GM18508 (cell line): ENCODE data around the gene SYCP2L.
"Not testable (repeated sequence)": the region's sequence is repeated elsewhere in the genome, so short reads cannot be mapped to it uniquely, and the experiment has no call there.

Experiments used
- ATAC-seq: cut with Tn5 transposase; IDR thresholded peaks from one replicate; pipeline ENCODE4 v1.9.1; 2021; ENCODE audit warnings: moderate number of reproducible peaks; ENCODE audit not compliant: insufficient read depth, unreplicated experiment

Gene SYCP2L

DNA sequence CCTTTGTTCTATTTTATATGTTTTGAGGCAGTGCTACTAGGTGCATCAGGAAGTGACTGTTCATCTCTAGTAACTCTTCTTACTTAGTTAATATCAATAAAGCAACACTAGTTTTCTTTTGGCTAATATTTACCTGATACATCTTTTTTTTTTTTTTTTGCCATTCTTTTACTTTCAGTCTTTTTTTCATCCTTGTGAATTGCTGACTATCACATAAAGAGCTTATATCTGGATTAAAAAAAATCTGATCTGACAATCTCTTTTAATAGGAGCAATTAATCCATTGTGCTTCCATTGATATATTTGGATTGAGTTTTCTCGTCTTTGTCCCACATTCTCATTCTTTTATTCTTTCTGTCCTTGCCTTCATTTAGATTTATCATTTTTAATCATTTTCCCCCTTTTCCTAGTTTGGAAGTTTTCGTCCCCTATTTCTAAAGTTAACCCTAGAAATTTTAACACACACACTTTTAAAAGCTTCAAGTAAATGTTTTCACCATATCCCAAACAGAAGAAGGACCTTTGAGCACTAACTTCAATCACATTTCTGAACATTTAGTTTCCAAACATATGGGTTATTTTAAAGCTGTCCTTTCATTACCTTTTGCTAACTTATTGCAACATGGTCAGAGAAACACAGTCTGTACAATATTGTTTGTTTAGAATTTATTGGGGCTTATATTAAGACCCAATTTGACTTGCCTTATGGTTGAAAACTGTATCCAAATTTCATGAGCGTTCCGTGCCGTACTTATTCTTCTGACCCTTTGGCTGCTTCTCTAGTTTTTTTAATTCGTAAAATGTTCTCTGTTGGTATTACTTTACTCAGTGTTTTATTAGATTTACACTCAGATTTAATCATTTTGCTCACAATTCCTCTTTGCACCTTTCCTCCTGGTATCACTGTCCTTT is 63.0 kb downstream of the SYCP2L start:
- no peak for ATAC-seq

DNA sequence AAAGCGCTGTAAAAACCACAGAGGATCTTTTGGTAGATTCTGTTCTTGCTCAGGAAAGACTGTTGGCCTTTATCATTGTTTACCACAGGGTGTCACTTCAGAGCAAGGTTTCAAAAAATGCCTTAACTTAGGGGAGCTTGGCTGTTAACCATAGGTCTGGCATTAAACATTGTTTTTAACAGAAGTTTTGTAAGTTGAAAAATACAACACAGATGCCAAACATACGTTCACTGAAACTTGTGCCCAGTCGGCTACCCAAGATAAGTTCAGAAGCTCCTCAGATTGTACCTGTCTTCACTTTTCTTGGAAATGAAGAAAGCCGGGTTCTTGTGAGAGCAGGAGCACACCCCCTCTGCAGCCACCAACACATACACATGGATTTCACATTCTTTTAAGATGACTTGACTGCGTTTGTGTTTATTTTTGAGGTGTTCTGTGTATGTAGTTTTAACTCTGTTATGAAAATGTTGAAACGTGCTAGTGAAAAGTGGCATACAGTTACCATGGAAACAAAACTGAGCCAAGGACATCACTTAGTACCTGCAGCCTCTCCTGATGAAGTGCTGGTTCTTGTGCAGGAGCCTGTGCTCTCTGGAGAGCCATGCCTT is 64.9 kb downstream of the SYCP2L start:
- no peak for ATAC-seq

DNA sequence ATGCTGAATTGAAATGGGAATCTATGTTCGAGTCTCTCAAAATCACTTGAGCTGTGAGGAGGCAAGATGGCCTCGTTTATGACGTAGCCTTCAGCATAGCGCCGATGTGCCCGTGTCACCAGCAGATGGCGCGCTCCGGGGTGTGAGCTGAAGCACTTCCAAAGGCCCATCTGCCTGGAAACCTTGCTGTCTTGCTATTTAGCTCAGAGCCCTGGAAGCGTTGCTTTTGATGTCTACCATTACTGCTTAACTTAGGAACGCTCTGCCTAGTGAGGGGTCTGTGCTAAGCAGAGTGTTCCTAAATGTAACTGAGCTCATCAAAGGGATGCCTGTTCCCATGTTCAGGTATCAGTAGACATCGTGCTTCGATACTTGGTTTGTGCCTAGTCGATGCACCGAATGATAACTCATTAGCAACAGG is 67.7 kb downstream of the SYCP2L start:
- ATAC-seq: no peak

GRCh38 chr6:10956776-10957175 is 69.9 kb downstream of the SYCP2L start:
- ATAC-seq: no peak

GRCh38 chr6:10957414-10957886 is 70.6 kb downstream of the SYCP2L start:
- ATAC-seq: no peak

DNA sequence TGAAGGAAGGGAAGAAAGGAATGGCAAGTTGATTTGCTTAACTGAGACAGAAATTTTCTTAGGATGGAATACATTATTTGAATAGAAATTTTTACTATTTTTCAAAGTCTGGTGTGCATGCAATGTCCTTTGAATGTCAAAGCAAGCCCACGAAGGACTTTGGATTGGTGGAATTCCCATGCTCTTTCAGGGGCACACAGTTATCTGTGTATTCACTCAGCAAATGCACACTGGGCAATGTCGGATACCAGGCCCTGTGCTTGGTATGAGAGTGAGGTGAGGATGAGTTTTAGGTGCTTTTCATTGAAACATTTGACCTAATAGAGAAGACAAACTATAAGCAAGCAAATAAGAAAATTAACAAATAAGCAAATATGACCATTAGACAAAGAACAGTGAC is 73.3 kb downstream of the SYCP2L start:
- no peak for ATAC-seq

DNA sequence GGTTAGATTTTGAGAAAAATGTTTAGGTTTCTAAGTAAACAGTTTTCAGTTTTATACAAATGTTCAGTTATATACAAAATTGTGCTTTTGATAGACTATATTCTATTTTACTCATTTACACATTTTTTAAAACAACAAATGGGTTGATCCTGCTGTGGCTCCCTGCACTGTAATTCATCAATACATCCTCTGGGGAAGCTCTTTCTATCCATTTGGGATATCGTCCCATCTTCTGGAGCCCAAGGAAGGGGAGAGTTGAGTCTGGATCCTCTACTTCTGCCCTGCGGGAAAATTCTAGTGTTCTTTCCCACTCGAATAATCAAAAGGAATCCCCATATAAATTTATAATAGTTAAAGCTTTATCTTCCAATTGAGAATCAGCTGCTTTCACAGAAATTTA is 75.0 kb downstream of the SYCP2L start:
- ATAC-seq: no peak

GRCh38 chr6:10962673-10963072 is 75.8 kb downstream of the SYCP2L start:
- ATAC-seq: no peak

DNA sequence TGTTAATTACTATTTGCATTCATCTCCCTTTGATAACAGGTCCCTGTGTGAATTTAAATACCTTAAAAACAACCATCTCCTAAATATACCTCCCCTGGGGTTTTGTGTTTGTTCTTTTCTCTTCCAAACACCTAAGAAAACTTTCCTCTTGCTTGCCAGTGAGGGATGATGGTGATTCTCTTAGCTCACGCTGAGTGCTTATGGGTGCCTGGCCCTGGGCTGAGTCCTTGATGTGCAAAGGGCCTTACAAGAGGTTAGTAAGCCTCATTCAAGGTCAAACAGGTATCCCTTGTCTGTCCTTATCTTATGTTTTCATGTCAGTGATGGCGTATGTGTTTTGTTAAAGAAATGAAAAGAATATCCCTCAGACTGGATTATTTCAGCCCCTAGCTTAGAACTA is 76.3 kb downstream of the SYCP2L start:
- no peak for ATAC-seq

GRCh38 chr6:10964684-10965083 is 77.8 kb downstream of the SYCP2L start:
- peak; percentile 89 for ATAC-seq

DNA sequence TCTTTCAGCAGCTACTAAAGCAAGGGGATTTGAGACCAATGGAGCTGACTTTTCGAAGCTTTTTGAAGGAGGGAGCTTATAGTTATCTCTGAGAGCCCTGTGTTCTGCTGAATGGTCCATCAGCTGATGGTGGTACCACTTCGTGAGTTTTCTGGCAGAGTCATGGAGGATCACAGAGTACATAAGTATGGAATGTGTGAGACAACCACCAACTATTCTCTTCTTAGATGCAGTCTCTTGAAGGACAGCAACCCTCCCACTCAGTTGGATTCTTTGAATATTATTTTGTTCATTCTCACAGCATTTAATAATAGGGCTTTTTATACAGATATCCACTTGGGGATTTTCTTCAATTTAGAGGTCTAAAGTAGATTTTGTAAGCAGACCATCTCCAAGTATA is 81.9 kb downstream of the SYCP2L start:
- no peak for ATAC-seq

DNA sequence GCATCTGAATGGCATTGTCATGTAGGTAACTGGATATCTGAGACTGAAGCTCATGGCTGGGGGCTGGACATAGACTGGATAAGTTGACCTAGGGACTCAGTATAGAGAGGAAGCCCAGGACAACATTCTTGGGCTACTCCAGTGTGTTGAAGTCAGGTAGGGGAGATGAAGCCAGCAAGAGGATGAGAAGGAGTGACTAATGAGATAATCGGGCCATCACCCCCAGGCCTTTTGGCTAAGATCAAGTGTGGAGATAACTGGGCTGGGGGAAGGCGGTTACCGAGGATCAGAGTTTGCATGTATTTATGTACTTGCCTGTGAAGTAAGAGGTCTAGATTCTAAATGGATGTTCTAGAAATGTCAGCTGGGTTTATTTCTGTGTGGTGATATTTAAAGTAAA is 83.9 kb downstream of the SYCP2L start:
- ATAC-seq: no peak

GRCh38 chr6:10972196-10972595 is 85.3 kb downstream of the SYCP2L start:
- no peak for ATAC-seq

GRCh38 chr6:10976571-10976970 is 89.7 kb downstream of the SYCP2L start:
- no peak for ATAC-seq

GRCh38 chr6:10977231-10977968 is 90.5 kb downstream of the SYCP2L start:
- ATAC-seq: no peak

GRCh38 chr6:10979603-10980002 is 92.8 kb downstream of the SYCP2L start:
- no peak for ATAC-seq

DNA sequence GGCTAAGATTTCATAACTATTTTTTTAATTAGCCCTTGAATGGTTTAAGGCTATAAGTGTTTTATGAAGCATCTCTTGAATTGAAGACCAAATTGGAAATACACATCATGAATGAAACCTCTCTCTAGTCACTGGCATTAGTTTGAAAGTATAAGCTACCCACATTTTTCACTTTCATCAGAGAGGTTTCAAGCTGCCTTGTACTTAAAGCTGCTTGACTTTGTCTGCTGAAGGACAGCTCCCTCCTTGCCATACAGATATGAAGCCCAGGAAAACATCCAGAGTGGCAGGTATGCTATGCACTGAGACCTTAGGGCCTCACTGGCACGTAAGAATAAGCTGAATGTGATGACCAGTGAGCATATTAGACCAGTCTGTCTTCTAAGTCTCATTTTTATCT is 94.6 kb downstream of the SYCP2L start:
- no peak for ATAC-seq

DNA sequence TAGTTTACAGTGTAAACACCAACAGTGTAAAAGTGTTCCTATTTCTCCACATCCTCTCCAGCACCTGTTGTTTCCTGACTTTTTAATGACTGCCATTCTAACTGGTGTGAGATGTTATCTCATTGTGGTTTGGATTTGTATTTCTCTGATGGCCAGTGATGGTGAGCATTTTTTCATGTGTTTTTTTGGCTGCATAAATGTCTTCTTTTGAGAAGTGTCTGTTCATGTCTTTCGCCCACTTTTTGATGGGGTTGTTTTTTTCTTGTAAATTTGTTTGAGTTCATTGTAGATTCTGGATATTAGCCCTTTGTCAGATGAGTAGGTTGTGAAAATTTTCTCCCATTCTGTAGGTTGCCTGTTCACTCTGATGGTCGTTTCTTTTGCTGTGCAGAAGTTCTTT is 98.1 kb downstream of the SYCP2L start:
- ATAC-seq: not testable (repeated sequence)

DNA sequence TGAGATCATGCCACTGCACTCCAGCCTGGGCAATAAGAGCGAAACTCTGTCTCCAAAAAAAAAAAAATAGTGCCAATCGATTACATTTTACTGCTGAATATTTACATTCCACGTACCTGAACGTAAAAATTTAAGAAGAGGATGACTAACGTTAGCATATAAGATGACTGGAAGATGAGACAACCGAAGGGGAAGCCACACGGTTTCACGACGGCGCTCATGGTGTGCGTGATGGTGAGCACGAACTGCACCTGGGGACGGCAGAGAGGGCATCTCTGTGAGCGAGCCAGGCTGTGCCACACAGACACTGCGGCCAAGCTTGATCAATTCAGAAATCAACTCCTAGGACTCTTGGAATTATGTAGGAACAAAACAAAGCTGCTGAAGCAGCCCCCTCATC is 102.7 kb downstream of the SYCP2L start:
- no peak for ATAC-seq

DNA sequence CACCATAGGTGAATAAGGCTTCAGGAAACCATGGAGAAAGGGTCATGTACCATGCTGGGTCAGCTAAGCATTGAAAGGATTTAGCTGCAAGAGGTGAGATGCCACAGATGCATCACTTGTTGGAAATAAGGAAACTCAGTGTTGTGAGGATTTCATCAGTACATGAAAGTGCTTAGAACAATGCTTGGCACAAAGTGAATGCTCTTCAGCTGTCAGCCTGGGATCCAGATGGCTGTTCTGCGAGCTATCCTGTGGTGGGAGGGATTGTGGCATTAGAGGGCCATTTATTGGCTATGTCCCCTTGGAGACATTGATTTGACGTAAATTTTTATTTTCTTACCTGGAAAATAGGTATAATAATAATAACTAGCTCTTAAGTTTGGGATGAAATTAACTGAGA is 104.3 kb downstream of the SYCP2L start:
- no peak for ATAC-seq

GRCh38 chr6:10993896-10994295 is 107.0 kb downstream of the SYCP2L start:
- no peak for ATAC-seq
